Right lobe of liver (tissue), 6 donors: ENCODE measurements around the gene PTGS1. TPM values are rescaled to one million over a fixed set of nuclear protein-coding genes. Genes with fewer than 3 reads are reported as not detected.

Source experiments
- ATAC-seq, 4 donors: fragments of 200-7000 bp; cut with Tn5 transposase; one replicate each; pipeline ENCODE4 v1.9.1; 2020; ENCODE audit warnings: mild to moderate bottlenecking in 4 of 4, moderate library complexity in 4 of 4
- DNase-seq, 3 donors: peaks; one replicate each; pipeline ENCODE4 v3.0.0-alpha.2; 2020
- H3K27ac ChIP-seq, 3 donors: fragments of 200-600 bp; one replicate each; pipeline ENCODE4 v1.8.0; 2022
- H3K27me3 ChIP-seq, 2 donors: fragments of 200-600 bp; one replicate each; pipeline ENCODE4 v1.8.0; 2022
- H3K36me3 ChIP-seq, 4 donors: fragments of 200-600 bp; sonication (generic) in 1 of 4; one replicate each; pipeline versions ENCODE4 v1.5.1 to v1.8.0; 2017 to 2022; ENCODE audit warnings: control low read depth in 1 of 4
- H3K4me1 ChIP-seq, 4 donors: fragments of 200-600 bp; sonication (generic) in 1 of 4; one replicate each; pipeline versions ENCODE4 v1.5.1 to v1.8.0; 2017 to 2022; ENCODE audit warnings: control low read depth in 1 of 4
- H3K4me3 ChIP-seq, 3 donors: fragments of 200-600 bp; one replicate each; pipeline ENCODE4 v1.8.0; 2022
- H3K9me3 ChIP-seq, 4 donors: fragments of 200-600 bp; sonication (generic) in 1 of 4; one replicate each; pipeline versions ENCODE4 v1.5.1 to v1.8.0; 2017 to 2022; ENCODE audit warnings: control low read depth in 1 of 4
- POLR2A ChIP-seq: fragments of 450-650 bp; IDR thresholded peaks from one replicate; pipeline ENCODE4 v1.6.1; 2017; ENCODE audit warnings: antibody characterized with exemption, mild to moderate bottlenecking
- WGBS: methylation state at CpG from one replicate; pipeline ENCODE4 v1.1.6; 2018; ENCODE audit warnings: low coverage, low lambda C conversion rate; ENCODE audit not compliant: insufficient coverage; ENCODE audit errors: missing lambda C conversion rate; 5-methylcytosine and 5-hydroxymethylcytosine counted together
- intact Hi-C, 2 donors: fragments of 100-400 bp; cut with DNase I; formaldehyde crosslinking; loops; one replicate each; pipeline versions ENCODE4 v1.11.2 to v1.14.1; 2022
- total RNA-seq, 6 experiments: library from RNA; depleted of rRNA in 2 of 6; stranded (reverse); fragments of >200 nt in 2 of 6; fragmentation: NEBNext Ultra II Directional in 3 of 6; extraction: Animal tissue kit (Norgen Biotek cat#: 25700) in 3 of 6; gene quantifications; one replicate each; pipeline versions ENCODE4 v1.1.0 to v1.2.4, GENCODE V29; 2016 to 2023
- TF ChIP-seq, protein P1 (sequence below), 4 donors: fragments of 200-600 bp in 3 of 4; fragments of 450-650 bp in 1 of 4; IDR thresholded peaks; one replicate each; pipeline versions ENCODE4 v1.5.1 to v1.8.0; 2016 to 2022; ENCODE audit warnings: antibody characterized with exemption in 4 of 4, mild to moderate bottlenecking in 2 of 4
- donor health status: DM: no; HTN: yes; CAD: no.
- donor health status: DM: no; HTN: no; CAD: no.
- donor health status: DM: no; HTN: no; CAD: no.
- donor health status: DM: no; HTN: yes; CAD: no.
- donor health status: DM: no; HTN: yes; CAD: no.

The PTGS1 gene
- total RNA-seq, 6 experiments from 2014 or later = 1.7 to 3.6 (median 2.4) TPM

DNA sequence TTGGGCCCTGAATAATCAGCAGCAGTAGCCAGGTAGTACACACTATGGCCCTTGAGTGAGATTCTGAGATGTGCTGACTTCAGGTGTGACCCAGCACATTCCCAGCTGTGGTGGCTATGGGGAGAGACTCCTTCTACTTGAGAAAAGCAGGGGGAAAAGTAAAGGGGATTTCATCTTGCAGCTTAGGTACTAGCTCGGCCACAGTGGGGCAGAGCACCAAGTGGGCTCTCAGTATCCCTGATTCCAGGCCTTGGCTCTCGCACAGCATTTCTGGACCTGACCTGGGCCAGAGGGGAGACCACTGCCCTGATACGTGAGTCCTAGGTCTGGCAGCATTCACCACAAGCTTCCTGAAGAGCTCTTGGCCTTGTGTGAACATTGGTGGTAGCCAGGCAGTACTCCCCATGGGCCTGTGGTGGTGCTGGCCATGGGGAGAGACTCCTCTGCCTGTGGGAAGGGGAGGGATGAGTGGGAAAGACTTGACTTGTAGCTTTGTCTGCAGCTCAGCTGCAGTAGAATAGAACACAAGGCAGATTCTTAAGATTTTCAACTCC lies 27.6 kb downstream of the PTGS1 start:
- Histone ChIP-seq H3K27me3 (no peaks in the 10 kb centered on the region), H3K27ac (no peak overlapping the region), H3K36me3 (no peaks in the 10 kb centered on the region), H3K4me3 (no peak overlapping the region), H3K4me1 (no peaks in the 10 kb centered on the region), H3K9me3 (no peaks in the 10 kb centered on the region)
- no CpG with 5 or more reads among the region's 3 CpGs for WGBS
- no peak for ATAC-seq
- DNase-seq = no peak
- TF ChIP-seq, protein P1, sequence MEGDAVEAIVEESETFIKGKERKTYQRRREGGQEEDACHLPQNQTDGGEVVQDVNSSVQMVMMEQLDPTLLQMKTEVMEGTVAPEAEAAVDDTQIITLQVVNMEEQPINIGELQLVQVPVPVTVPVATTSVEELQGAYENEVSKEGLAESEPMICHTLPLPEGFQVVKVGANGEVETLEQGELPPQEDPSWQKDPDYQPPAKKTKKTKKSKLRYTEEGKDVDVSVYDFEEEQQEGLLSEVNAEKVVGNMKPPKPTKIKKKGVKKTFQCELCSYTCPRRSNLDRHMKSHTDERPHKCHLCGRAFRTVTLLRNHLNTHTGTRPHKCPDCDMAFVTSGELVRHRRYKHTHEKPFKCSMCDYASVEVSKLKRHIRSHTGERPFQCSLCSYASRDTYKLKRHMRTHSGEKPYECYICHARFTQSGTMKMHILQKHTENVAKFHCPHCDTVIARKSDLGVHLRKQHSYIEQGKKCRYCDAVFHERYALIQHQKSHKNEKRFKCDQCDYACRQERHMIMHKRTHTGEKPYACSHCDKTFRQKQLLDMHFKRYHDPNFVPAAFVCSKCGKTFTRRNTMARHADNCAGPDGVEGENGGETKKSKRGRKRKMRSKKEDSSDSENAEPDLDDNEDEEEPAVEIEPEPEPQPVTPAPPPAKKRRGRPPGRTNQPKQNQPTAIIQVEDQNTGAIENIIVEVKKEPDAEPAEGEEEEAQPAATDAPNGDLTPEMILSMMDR (IDR thresholded peaks at IDR 0.05) = no peak
- TF ChIP-seq POLR2A = no peak
- intact Hi-C loops = no loop called here

DNA sequence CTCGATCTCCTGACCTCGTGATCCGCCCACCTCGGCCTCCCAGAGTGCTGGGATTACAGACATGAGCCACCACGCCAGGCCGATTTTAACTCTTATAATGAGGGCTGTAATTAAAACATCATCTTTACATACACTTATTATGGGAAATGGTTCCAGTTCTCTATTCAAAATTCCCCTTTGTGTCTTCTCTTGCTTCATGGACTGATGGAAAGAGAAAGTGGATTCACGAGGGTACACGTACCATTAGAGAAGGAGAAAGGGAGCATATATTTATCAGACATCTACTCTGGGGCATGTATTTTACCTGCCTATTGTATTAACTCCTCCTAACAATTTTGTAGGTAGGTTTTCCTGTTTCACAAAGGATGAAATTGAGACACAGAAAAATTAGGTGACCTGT lies 31.1 kb downstream of the PTGS1 start:
- WGBS = 74% methylated on average over 8 of the region's 8 CpGs

DNA sequence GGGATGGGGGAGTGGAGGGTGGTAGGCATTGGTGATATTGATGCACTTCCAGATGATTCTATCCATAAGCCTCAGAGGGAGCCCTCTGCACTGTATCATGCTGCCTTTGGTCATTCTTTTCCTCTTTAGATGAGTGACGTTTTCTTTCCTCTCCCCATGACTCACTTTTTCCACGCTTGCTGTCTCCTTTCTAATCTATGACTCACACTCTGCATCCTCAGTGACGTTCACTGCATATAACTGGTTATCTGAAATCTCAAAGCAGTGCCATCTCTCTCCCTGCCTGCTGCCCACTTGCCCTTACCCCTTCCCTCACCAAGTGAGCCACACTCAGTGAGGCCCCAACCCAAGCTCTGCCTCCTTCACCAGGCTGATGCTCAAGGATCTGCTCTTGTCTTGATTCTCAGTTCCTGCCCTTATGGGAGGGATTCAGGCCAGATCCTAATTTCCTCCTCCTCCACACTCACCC lies 31.6 kb downstream of the PTGS1 start:
- TF ChIP-seq POLR2A = no peak
- TF ChIP-seq, protein P1 (IDR thresholded peaks at IDR 0.05) = no peak
- 13% methylated on average over 2 of the region's 3 CpGs for WGBS
- H3K4me3 ChIP-seq = no peak overlapping the region
- DNase-seq (no peak), ATAC-seq (peak in 3 of 4 donors; percentile 48 to 64 (median 52))
- H3K9me3 ChIP-seq = no peaks in the 10 kb centered on the region
- intact Hi-C loops = no loop called here
- no peak overlapping the region for H3K27ac ChIP-seq
- H3K27me3 ChIP-seq = no peaks in the 10 kb centered on the region
- H3K4me1 ChIP-seq = no peaks in the 10 kb centered on the region
- H3K36me3 ChIP-seq = no peaks in the 10 kb centered on the region

More for the DNA sequence above, 31.1 kb downstream of the PTGS1 start:
- Histone ChIP-seq H3K27ac (no peak overlapping the region), H3K4me1 (no peaks in the 10 kb centered on the region), H3K4me3 (no peak overlapping the region), H3K27me3 (no peaks in the 10 kb centered on the region), H3K36me3 (no peaks in the 10 kb centered on the region), H3K9me3 (no peaks in the 10 kb centered on the region)
- DNase-seq (no peak), ATAC-seq (no peak)
- no peak for TF ChIP-seq POLR2A
- TF ChIP-seq, protein P1 (IDR thresholded peaks at IDR 0.05) = no peak
- intact Hi-C loops = no loop called here

DNA sequence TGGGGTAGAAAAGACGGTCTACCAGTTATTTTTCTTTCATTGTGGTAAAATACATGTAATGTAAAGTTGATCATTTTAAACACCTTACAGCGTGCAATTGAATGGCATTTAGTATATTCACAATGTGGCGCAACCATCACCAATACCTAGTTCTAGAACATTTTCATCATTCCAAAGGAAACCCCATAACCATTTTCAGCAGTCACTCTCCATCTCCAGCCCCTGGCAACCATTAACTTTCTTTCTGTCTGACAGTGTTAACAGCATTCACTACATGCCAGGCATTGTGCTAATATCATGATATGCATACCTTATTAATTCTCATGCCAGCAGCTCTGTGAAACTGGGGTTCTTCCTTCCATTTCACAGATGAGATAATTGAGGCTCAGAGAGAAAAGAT lies 32.0 kb downstream of the PTGS1 start:
- Histone ChIP-seq H3K4me1 (no peaks in the 10 kb centered on the region), H3K27ac (no peak overlapping the region), H3K9me3 (no peaks in the 10 kb centered on the region), H3K4me3 (no peak overlapping the region), H3K27me3 (no peaks in the 10 kb centered on the region), H3K36me3 (no peaks in the 10 kb centered on the region)
- DNase-seq (no peak), ATAC-seq (no peak)
- TF ChIP-seq POLR2A = no peak
- TF ChIP-seq, protein P1 (IDR thresholded peaks at IDR 0.05) = no peak
- intact Hi-C loops = no loop called here
- 78% methylated on average over 3 of the region's 3 CpGs for WGBS
